IgD-negative memory B cell (primary cell): Measurements from ENCODE around the gene SLC23A1. TPM values are rescaled to one million over a fixed set of nuclear protein-coding genes. Genes with fewer than 3 reads are reported as not detected.
"Not testable (repeated sequence)": the region's sequence is repeated elsewhere in the genome, so short reads cannot be mapped to it uniquely, and the experiment has no call there.

ENCODE experiments used
- H3K27ac Mint-ChIP-seq, 3 donors: one replicate each; pipeline ENCODE4 v1.8.0; 2020 to 2022; ENCODE audit warnings: mild to moderate bottlenecking in 3 of 3, mixed read lengths in 3 of 3, moderate library complexity in 1 of 3
- H3K27me3 Mint-ChIP-seq: one replicate; pipeline ENCODE4 v1.8.0; 2021; ENCODE audit warnings: mixed read lengths
- H3K36me3 Mint-ChIP-seq: one replicate; pipeline ENCODE4 v1.8.0; 2020; ENCODE audit warnings: mild to moderate bottlenecking, mixed read lengths
- H3K4me1 Mint-ChIP-seq, 3 donors: one replicate each; pipeline ENCODE4 v1.8.0; 2020 to 2022; ENCODE audit warnings: mixed read lengths in 3 of 3, mild to moderate bottlenecking in 1 of 3
- H3K4me3 Mint-ChIP-seq, 4 donors: one replicate each; pipeline ENCODE4 v1.8.0; 2020 to 2022; ENCODE audit warnings: mild to moderate bottlenecking in 4 of 4, mixed read lengths in 4 of 4, moderate library complexity in 3 of 4
- H3K9me3 Mint-ChIP-seq, 3 donors: one replicate each; pipeline ENCODE4 v1.8.0; 2020 to 2021; ENCODE audit warnings: mixed read lengths in 3 of 3, mild to moderate bottlenecking in 1 of 3
- polyA plus RNA-seq: library from polyadenylated mRNA; unstranded; fragments of 300-500 nt; fragmentation: Illumina TruSeq; gene quantifications from one replicate; pipeline ENCODE4 v1.2.3, GENCODE V29; 2021

The SLC23A1 gene
- polyA plus RNA-seq, 1 donor from 2014 or later, result not detected

GRCh38 chr5:139413153-139413552 lies 30.1 kb upstream of the SLC23A1 start:
- Mint-ChIP-seq H3K4me3 (no peak overlapping the region), H3K27ac (no peak overlapping the region), H3K27me3 (no peaks in the 10 kb centered on the region), H3K36me3 (no peaks in the 10 kb centered on the region), H3K4me1 (peaks cover 0 to 6% (median 0%) of the 10 kb centered on the region in 3 donors), H3K9me3 (no peaks in the 10 kb centered on the region)

GRCh38 chr5:139410993-139411828 lies 28.1 kb upstream of the SLC23A1 start:
- H3K27me3 Mint-ChIP-seq, result no peaks in the 10 kb centered on the region
- no peak overlapping the region for H3K4me3 Mint-ChIP-seq
- no peaks in the 10 kb centered on the region for H3K9me3 Mint-ChIP-seq
- no peak overlapping the region for H3K27ac Mint-ChIP-seq
- no peaks in the 10 kb centered on the region for H3K36me3 Mint-ChIP-seq
- H3K4me1 Mint-ChIP-seq, result peaks cover 8 to 20% (median 13%) of the 10 kb centered on the region in 3 donors

- peaks cover 1% of the 10 kb centered on the region for H3K36me3 Mint-ChIP-seq
- H3K27me3 Mint-ChIP-seq, result no peaks in the 10 kb centered on the region
- H3K27ac Mint-ChIP-seq, result no peak overlapping the region
- H3K4me1 Mint-ChIP-seq, result peaks cover 8 to 20% (median 13%) of the 10 kb centered on the region in 3 donors
- H3K9me3 Mint-ChIP-seq, result no peaks in the 10 kb centered on the region
- no peak overlapping the region for H3K4me3 Mint-ChIP-seq
These were observed 27.3 kb upstream of the SLC23A1 start for GRCh38 chr5:139410121-139410992.

GRCh38 chr5:139409116-139409515 lies 26.0 kb upstream of the SLC23A1 start:
- Mint-ChIP-seq H3K4me3 (peak overlapping the region in 1 of 4 donors; percentile 28), H3K4me1 (peaks cover 14 to 26% (median 17%) of the 10 kb centered on the region in 3 donors)
- H3K36me3 Mint-ChIP-seq, H3K9me3 Mint-ChIP-seq, H3K27ac Mint-ChIP-seq, H3K27me3 Mint-ChIP-seq: not testable (repeated sequence)

GRCh38 chr5:139408191-139408590 lies 25.1 kb upstream of the SLC23A1 start:
- Mint-ChIP-seq H3K9me3 (no peaks in the 10 kb centered on the region), H3K4me1 (peaks cover 21 to 31% (median 21%) of the 10 kb centered on the region in 3 donors), H3K36me3 (peaks cover 1% of the 10 kb centered on the region), H3K27me3 (no peaks in the 10 kb centered on the region), H3K27ac (peak overlapping the region in 1 of 3 donors; percentile 34), H3K4me3 (no peak overlapping the region)

- Mint-ChIP-seq H3K4me1 (peaks cover 21 to 37% (median 28%) of the 10 kb centered on the region in 3 donors), H3K27me3 (no peaks in the 10 kb centered on the region), H3K9me3 (no peaks in the 10 kb centered on the region), H3K27ac (peak overlapping the region in 2 of 3 donors; percentile 34 to 89), H3K36me3 (peaks cover 1% of the 10 kb centered on the region), H3K4me3 (peak overlapping the region; percentile 5 to 85 (median 48))
These were observed 24.4 kb upstream of the SLC23A1 start for GRCh38 chr5:139407517-139407916.

- Mint-ChIP-seq H3K4me3 (peak overlapping the region in 2 of 4 donors; percentile 5 to 52), H3K27ac (peak overlapping the region in 1 of 3 donors; percentile 34), H3K9me3 (no peaks in the 10 kb centered on the region), H3K27me3 (no peaks in the 10 kb centered on the region), H3K36me3 (peaks cover 1% of the 10 kb centered on the region), H3K4me1 (peaks cover 21 to 37% (median 28%) of the 10 kb centered on the region in 3 donors)
These were observed 23.9 kb upstream of the SLC23A1 start for GRCh38 chr5:139406963-139407362.

GRCh38 chr5:139404484-139404840 lies 21.4 kb upstream of the SLC23A1 start:
- H3K4me1 Mint-ChIP-seq, result peaks cover 22 to 36% (median 29%) of the 10 kb centered on the region in 3 donors
- peak overlapping the region in 2 of 3 donors; percentile 93 to 98 for H3K27ac Mint-ChIP-seq
- peak overlapping the region; percentile 91 to 98 (median 92) for H3K4me3 Mint-ChIP-seq
- H3K36me3 Mint-ChIP-seq, result peaks cover 1% of the 10 kb centered on the region
- no peaks in the 10 kb centered on the region for H3K9me3 Mint-ChIP-seq
- no peaks in the 10 kb centered on the region for H3K27me3 Mint-ChIP-seq

- Mint-ChIP-seq H3K4me3 (peak within 1 kb of the TSS; percentile 91 to 98 (median 92)), H3K27me3 (no peaks in the 10 kb centered on the region), H3K9me3 (no peaks in the 10 kb centered on the region), H3K27ac (peak within 1 kb of the TSS; percentile 93 to 98 (median 98)), H3K4me1 (peaks cover 25 to 39% (median 34%) of the 10 kb centered on the region in 3 donors), H3K36me3 (peaks cover 1% of the 10 kb centered on the region)
These were observed 20.8 kb upstream of the SLC23A1 start, which contains the start of gene SPATA24 for GRCh38 chr5:139403787-139404483. TSS of gene SPATA24 (minus strand) at chr5:139404089. CDS start at chr5:139404060, 29 bp downstream.

GRCh38 chr5:139403418-139403786 lies 20.3 kb upstream of the SLC23A1 start:
- H3K36me3 Mint-ChIP-seq, result peaks cover 1% of the 10 kb centered on the region
- peak overlapping the region; percentile 93 to 98 (median 98) for H3K27ac Mint-ChIP-seq
- no peaks in the 10 kb centered on the region for H3K9me3 Mint-ChIP-seq
- H3K4me3 Mint-ChIP-seq, result peak overlapping the region; percentile 91 to 98 (median 92)
- H3K4me1 Mint-ChIP-seq, result peaks cover 25 to 36% (median 34%) of the 10 kb centered on the region in 3 donors
- no peaks in the 10 kb centered on the region for H3K27me3 Mint-ChIP-seq

- peaks cover 1% of the 10 kb centered on the region for H3K36me3 Mint-ChIP-seq
- peak overlapping the region; percentile 93 to 98 (median 98) for H3K27ac Mint-ChIP-seq
- H3K9me3 Mint-ChIP-seq, result no peaks in the 10 kb centered on the region
- H3K4me1 Mint-ChIP-seq, result peaks cover 25 to 32% (median 30%) of the 10 kb centered on the region in 3 donors
- no peaks in the 10 kb centered on the region for H3K27me3 Mint-ChIP-seq
- H3K4me3 Mint-ChIP-seq, result peak overlapping the region; percentile 76 to 98 (median 92)
These were observed 19.6 kb upstream of the SLC23A1 start for GRCh38 chr5:139402561-139403158.

- peaks cover 21 to 25% (median 22%) of the 10 kb centered on the region in 3 donors for H3K4me1 Mint-ChIP-seq
- H3K4me3 Mint-ChIP-seq, result peak overlapping the region in 1 of 4 donors; percentile 68
- no peaks in the 10 kb centered on the region for H3K27me3 Mint-ChIP-seq
- H3K9me3 Mint-ChIP-seq, result no peaks in the 10 kb centered on the region
- peak overlapping the region in 2 of 3 donors; percentile 31 to 35 for H3K27ac Mint-ChIP-seq
- peaks cover 1% of the 10 kb centered on the region for H3K36me3 Mint-ChIP-seq
These were observed 18.4 kb upstream of the SLC23A1 start for GRCh38 chr5:139401546-139401945.

- no peaks in the 10 kb centered on the region for H3K9me3 Mint-ChIP-seq
- H3K27me3 Mint-ChIP-seq, result no peaks in the 10 kb centered on the region
- peaks cover 21 to 29% (median 23%) of the 10 kb centered on the region in 3 donors for H3K4me1 Mint-ChIP-seq
- peaks cover 2% of the 10 kb centered on the region for H3K36me3 Mint-ChIP-seq
- peak overlapping the region in 1 of 4 donors; percentile 55 for H3K4me3 Mint-ChIP-seq
- peak overlapping the region in 1 of 3 donors; percentile 63 for H3K27ac Mint-ChIP-seq
These were observed 16.5 kb upstream of the SLC23A1 start for GRCh38 chr5:139399501-139400121.

- peak overlapping the region in 1 of 4 donors; percentile 57 for H3K4me3 Mint-ChIP-seq
- peaks cover 2% of the 10 kb centered on the region for H3K36me3 Mint-ChIP-seq
- peak overlapping the region in 1 of 3 donors; percentile 63 for H3K27ac Mint-ChIP-seq
- no peaks in the 10 kb centered on the region for H3K9me3 Mint-ChIP-seq
- H3K4me1 Mint-ChIP-seq, result peaks cover 8 to 17% (median 12%) of the 10 kb centered on the region in 3 donors
- H3K27me3 Mint-ChIP-seq, result no peaks in the 10 kb centered on the region
These were observed 14.8 kb upstream of the SLC23A1 start for GRCh38 chr5:139397921-139398320.
